Pons (tissue), 1 donor: ENCODE measurements around the gene TLE6.
"Not testable (repeated sequence)": the region's sequence is repeated elsewhere in the genome, so short reads cannot be mapped to it uniquely, and the experiment has no call there.

ENCODE experiments used
- DNase-seq: peaks from one replicate; pipeline ENCODE4 v3.0.0-alpha.2; 2016; ENCODE audit warnings: low spot score

The TLE6 gene

GRCh38 chr19:3029065-3029923 is 51.9 kb downstream of the TLE6 start, which contains the start of gene TLE2:
TLE2 (minus strand) TSS chr19:3029280; CDS start chr19:3028904, 376 bp downstream.
- DNase-seq: no peak

GRCh38 chr19:3031607-3031867 is 54.2 kb downstream of the TLE6 start:
- DNase-seq: no peak

GRCh38 chr19:3033595-3034405 is 56.4 kb downstream of the TLE6 start:
- peak; percentile 74 for DNase-seq

GRCh38 chr19:3034406-3034655 is 57.0 kb downstream of the TLE6 start:
- DNase-seq: no peak

GRCh38 chr19:3034656-3035541 is 57.5 kb downstream of the TLE6 start:
- DNase-seq: peak; percentile 30

- DNase-seq: peak; percentile 99
Observed at GRCh38 chr19:3035542-3036118, 58.3 kb downstream of the TLE6 start.

GRCh38 chr19:3036119-3036976 is 59.0 kb downstream of the TLE6 start:
- peak; percentile 89 for DNase-seq

- DNase-seq: not testable (repeated sequence)
Observed at GRCh38 chr19:3036977-3037544, 59.7 kb downstream of the TLE6 start.

GRCh38 chr19:3038214-3038613 is 60.9 kb downstream of the TLE6 start:
- no peak for DNase-seq

- DNase-seq: no peak
Observed at GRCh38 chr19:3039125-3039524, 61.8 kb downstream of the TLE6 start.

GRCh38 chr19:3039641-3040077 is 62.3 kb downstream of the TLE6 start:
- no peak for DNase-seq

GRCh38 chr19:3041327-3041726 is 64.0 kb downstream of the TLE6 start:
- DNase-seq: no peak

- DNase-seq: no peak
Observed at GRCh38 chr19:3041761-3042620, 64.6 kb downstream of the TLE6 start.

- DNase-seq: no peak
Observed at GRCh38 chr19:3042621-3043267, 65.4 kb downstream of the TLE6 start.
